SK-N-SH (cell line): ENCODE data around the gene ZGRF1. TPM values are rescaled to one million over a fixed set of nuclear protein-coding genes. Genes with fewer than 3 reads are reported as not detected.
"Not testable (repeated sequence)": the region's sequence is repeated elsewhere in the genome, so short reads cannot be mapped to it uniquely, and the experiment has no call there.

Experiments
- CTCF ChIA-PET: fragments of 300-600, 350-600 bp; formaldehyde crosslinking; extraction: SDS; loops from one replicate; lab custom pipeline; 2021; lab: Yijun Ruan, JAX
- POLR2A ChIA-PET: fragments of 350-600 bp; sonication (Branson Sonifier 250); formaldehyde crosslinking; extraction: SDS; loops from one replicate; lab custom pipeline; 2020; ENCODE audit warnings: antibody characterized with exemption, inconsistent platforms; lab: Yijun Ruan, JAX
- DNase-seq: peaks from one replicate; pipeline ENCODE4 v3.0.0; 2012
- H2AFZ ChIP-seq: fragments of 200-600 bp; sonication (generic); 2 replicates; pipeline ENCODE4 v1.8.1; 2016; ENCODE audit warnings: antibody characterized with exemption, mild to moderate bottlenecking, low read depth
- H3F3A ChIP-seq: fragments of 200-600 bp; sonication (generic); replicated peaks from 2 replicates; pipeline ENCODE3; 2016; ENCODE audit warnings: antibody characterized with exemption, mild to moderate bottlenecking; ENCODE audit not compliant: insufficient read depth
- H3K27ac ChIP-seq, 2 experiments: fragments of 200-500 bp in 1 of 2; fragments of 200-600 bp in 1 of 2; sonication (Bioruptor generic) in 1 of 2; sonication (generic), shearing (Covaris generic) in 1 of 2; 2 replicates each; pipeline versions ENCODE4 v1.5.1 to v1.6.1; 2014 to 2016; ENCODE audit warnings: low read depth in 2 of 2, inconsistent platforms in 1 of 2, low read length in 1 of 2, mild to moderate bottlenecking in 1 of 2, mixed read lengths in 1 of 2
- H3K27me3 ChIP-seq: fragments of 200-600 bp; sonication (generic), shearing (Covaris generic); 2 replicates; pipeline ENCODE4 v1.6.1; 2016; ENCODE audit warnings: mixed run types; ENCODE audit not compliant: insufficient read depth
- H3K36me3 ChIP-seq, 2 experiments: fragments of 200-500 bp in 1 of 2; fragments of 200-600 bp in 1 of 2; sonication (Bioruptor generic) in 1 of 2; sonication (generic) in 1 of 2; replicated peaks in 1 of 2; 2 replicates each; pipeline versions ENCODE3 to v1.5.1; 2014 to 2016; ENCODE audit warnings: low read length in 1 of 2, mild to moderate bottlenecking in 1 of 2; ENCODE audit not compliant: insufficient read depth in 2 of 2, control insufficient read depth in 1 of 2
- H3K4me1 ChIP-seq, 2 experiments: fragments of 200-500 bp in 1 of 2; fragments of 200-600 bp in 1 of 2; sonication (Bioruptor generic) in 1 of 2; sonication (generic), shearing (Covaris generic) in 1 of 2; 2 replicates each; pipeline versions ENCODE4 v1.5.1 to v1.6.1; 2014 to 2016; ENCODE audit warnings: low read depth in 1 of 2, low read length in 1 of 2, mixed run types in 1 of 2; ENCODE audit not compliant: insufficient read depth in 2 of 2, control insufficient read depth in 1 of 2
- H3K4me2 ChIP-seq: fragments of 200-600 bp; sonication (generic), shearing (Covaris generic); 2 replicates; pipeline ENCODE4 v1.6.1; 2017; ENCODE audit warnings: mixed run types
- H3K4me3 ChIP-seq, 2 experiments: fragments of 200-500 bp in 1 of 2; fragments of 200-600 bp in 1 of 2; sonication (Bioruptor generic) in 1 of 2; sonication (generic), shearing (Covaris generic) in 1 of 2; 2 replicates each; pipeline versions ENCODE4 v1.5.1 to v1.8.1; 2014 to 2016; ENCODE audit warnings: low read depth in 2 of 2, inconsistent platforms in 1 of 2, low read length in 1 of 2, mild to moderate bottlenecking in 1 of 2, mixed read lengths in 1 of 2, moderate library complexity in 1 of 2
- H3K79me2 ChIP-seq: fragments of 200-600 bp; sonication (generic); 2 replicates; pipeline ENCODE4 v1.8.1; 2017; ENCODE audit warnings: mild to moderate bottlenecking; ENCODE audit not compliant: insufficient read depth
- H3K9ac ChIP-seq: fragments of 200-600 bp; sonication (generic); 2 replicates; pipeline ENCODE4 v1.6.1; 2017; ENCODE audit warnings: mixed run types
- H3K9me2 ChIP-seq: fragments of 200-600 bp; sonication (generic); 2 replicates; pipeline ENCODE4 v1.6.1; 2017; ENCODE audit warnings: mixed run types
- H3K9me3 ChIP-seq: fragments of 200-600 bp; sonication (generic); 2 replicates; pipeline ENCODE4 v1.6.1; 2017; ENCODE audit warnings: mixed run types, mild to moderate bottlenecking, moderate library complexity
- H4K20me1 ChIP-seq: fragments of 200-600 bp; sonication (generic); 2 replicates; pipeline ENCODE4 v1.6.1; 2017; ENCODE audit warnings: mild to moderate bottlenecking, mixed run types; ENCODE audit not compliant: insufficient read depth
- CHD2 ChIP-seq: fragments of 150-350 bp; IDR thresholded peaks from 2 replicates; pipeline ENCODE4 v1.6.1; 2018; ENCODE audit warnings: low read length; ENCODE audit not compliant: partially characterized antibody
- FOSL2 ChIP-seq: IDR thresholded peaks from 2 replicates; pipeline ENCODE4 v1.4.0; 2012; ENCODE audit warnings: low read depth, mild to moderate bottlenecking, moderate library complexity, borderline replicate concordance
- GABPA ChIP-seq: IDR thresholded peaks from 2 replicates; pipeline ENCODE4 v1.4.0; 2012; ENCODE audit warnings: low read depth, mild to moderate bottlenecking
- JUND ChIP-seq: IDR thresholded peaks from 2 replicates; pipeline ENCODE4 v1.4.0; 2012
- MEF2A ChIP-seq: IDR thresholded peaks from 2 replicates; pipeline ENCODE4 v1.4.0; 2012; ENCODE audit warnings: low read depth, borderline replicate concordance
- POLR2AphosphoS5 ChIP-seq: IDR thresholded peaks from 2 replicates; pipeline ENCODE4 v1.6.1; 2012; ENCODE audit warnings: low read depth, low read length
- SMC3 ChIP-seq: IDR thresholded peaks from 2 replicates; pipeline ENCODE4 v1.6.1; 2012; ENCODE audit warnings: low read depth, low read length, improper control_type of control experiment
- TAF1 ChIP-seq: IDR thresholded peaks from 2 replicates; pipeline ENCODE4 v1.6.1; 2012; ENCODE audit warnings: low read depth, mild to moderate bottlenecking, low read length, moderate library complexity, borderline replicate concordance
- TCF12 ChIP-seq: IDR thresholded peaks from 2 replicates; pipeline ENCODE4 v1.4.0; 2012
- TEAD4 ChIP-seq: IDR thresholded peaks from 2 replicates; pipeline ENCODE4 v1.4.0; 2012; ENCODE audit warnings: mild to moderate bottlenecking, borderline replicate concordance; ENCODE audit not compliant: insufficient read depth
- YY1 ChIP-seq: IDR thresholded peaks from 2 replicates; pipeline ENCODE4 v1.4.0; 2012; ENCODE audit warnings: low read depth, mild to moderate bottlenecking
- WGBS: methylation state at CpG from one replicate; pipeline ENCODE4 v1.1.6; 2017; ENCODE audit warnings: low lambda C conversion rate; 5-methylcytosine and 5-hydroxymethylcytosine counted together
- polyA plus RNA-seq, 3 experiments: library from polyadenylated mRNA; depleted of rRNA; stranded (reverse); fragments of >200 nt; gene quantifications; 2 replicates each; pipeline ENCODE4 v1.2.3, GENCODE V29; 2012
- TF ChIP-seq, protein P1 (sequence below): fragments of 150-350 bp; IDR thresholded peaks from 2 replicates; pipeline ENCODE4 v1.6.1; 2017; ENCODE audit warnings: antibody characterized with exemption, low read length, low read depth, borderline replicate concordance
- TF ChIP-seq, protein P2 (sequence below): IDR thresholded peaks from 2 replicates; pipeline ENCODE4 v1.4.0; 2012; ENCODE audit warnings: low read depth, borderline replicate concordance
- TF ChIP-seq, protein P3 (sequence below): fragments of 200-600 bp; sonication (generic); IDR thresholded peaks from 2 replicates; pipeline ENCODE4 v1.6.1; 2017; ENCODE audit warnings: antibody characterized with exemption, mild to moderate bottlenecking, moderate library complexity

Gene ZGRF1
- polyA plus RNA-seq, 1 of the 3 experiments (the other 2 are of a cell fraction): 2.4 TPM

DNA sequence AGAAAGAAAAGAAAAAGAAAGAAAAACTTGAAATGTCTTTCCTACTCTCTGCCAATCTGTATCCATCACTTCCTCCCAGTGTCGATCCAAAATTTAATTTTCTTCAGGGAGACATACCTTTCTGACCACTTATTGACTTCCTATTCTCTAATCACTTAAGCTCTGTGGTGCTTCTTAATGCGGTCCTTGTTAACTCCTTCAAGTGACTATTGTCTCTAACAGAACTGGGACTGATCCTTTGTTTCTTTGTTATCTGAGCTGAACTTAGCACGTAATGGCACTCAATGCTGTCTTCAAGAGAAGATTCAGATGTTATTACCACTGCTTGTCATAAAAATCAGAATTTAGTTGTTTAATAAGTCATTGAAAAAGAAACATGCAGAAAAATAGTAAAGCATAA, 31.4 kb upstream of the ZGRF1 start:
- no peaks in the 10 kb centered on the region for H3F3A ChIP-seq
- H3K27ac ChIP-seq: no peak overlapping the region
- H3K9ac ChIP-seq: no peak overlapping the region
- no peaks in the 10 kb centered on the region for H4K20me1 ChIP-seq
- WGBS: 81% methylated on average over 3 of the region's 3 CpGs
- TF ChIP-seq, protein P1, sequence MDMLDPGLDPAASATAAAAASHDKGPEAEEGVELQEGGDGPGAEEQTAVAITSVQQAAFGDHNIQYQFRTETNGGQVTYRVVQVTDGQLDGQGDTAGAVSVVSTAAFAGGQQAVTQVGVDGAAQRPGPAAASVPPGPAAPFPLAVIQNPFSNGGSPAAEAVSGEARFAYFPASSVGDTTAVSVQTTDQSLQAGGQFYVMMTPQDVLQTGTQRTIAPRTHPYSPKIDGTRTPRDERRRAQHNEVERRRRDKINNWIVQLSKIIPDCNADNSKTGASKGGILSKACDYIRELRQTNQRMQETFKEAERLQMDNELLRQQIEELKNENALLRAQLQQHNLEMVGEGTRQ: no peak
- TF ChIP-seq, protein P2, sequence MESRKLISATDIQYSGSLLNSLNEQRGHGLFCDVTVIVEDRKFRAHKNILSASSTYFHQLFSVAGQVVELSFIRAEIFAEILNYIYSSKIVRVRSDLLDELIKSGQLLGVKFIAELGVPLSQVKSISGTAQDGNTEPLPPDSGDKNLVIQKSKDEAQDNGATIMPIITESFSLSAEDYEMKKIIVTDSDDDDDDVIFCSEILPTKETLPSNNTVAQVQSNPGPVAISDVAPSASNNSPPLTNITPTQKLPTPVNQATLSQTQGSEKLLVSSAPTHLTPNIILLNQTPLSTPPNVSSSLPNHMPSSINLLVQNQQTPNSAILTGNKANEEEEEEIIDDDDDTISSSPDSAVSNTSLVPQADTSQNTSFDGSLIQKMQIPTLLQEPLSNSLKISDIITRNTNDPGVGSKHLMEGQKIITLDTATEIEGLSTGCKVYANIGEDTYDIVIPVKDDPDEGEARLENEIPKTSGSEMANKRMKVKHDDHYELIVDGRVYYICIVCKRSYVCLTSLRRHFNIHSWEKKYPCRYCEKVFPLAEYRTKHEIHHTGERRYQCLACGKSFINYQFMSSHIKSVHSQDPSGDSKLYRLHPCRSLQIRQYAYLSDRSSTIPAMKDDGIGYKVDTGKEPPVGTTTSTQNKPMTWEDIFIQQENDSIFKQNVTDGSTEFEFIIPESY: no peak
- TF ChIP-seq GABPA (no peak), CHD2 (no peak), MEF2A (no peak), POLR2AphosphoS5 (no peak), SMC3 (no peak), JUND (no peak), YY1 (no peak), FOSL2 (no peak), TAF1 (no peak)
- TF ChIP-seq, protein P3, sequence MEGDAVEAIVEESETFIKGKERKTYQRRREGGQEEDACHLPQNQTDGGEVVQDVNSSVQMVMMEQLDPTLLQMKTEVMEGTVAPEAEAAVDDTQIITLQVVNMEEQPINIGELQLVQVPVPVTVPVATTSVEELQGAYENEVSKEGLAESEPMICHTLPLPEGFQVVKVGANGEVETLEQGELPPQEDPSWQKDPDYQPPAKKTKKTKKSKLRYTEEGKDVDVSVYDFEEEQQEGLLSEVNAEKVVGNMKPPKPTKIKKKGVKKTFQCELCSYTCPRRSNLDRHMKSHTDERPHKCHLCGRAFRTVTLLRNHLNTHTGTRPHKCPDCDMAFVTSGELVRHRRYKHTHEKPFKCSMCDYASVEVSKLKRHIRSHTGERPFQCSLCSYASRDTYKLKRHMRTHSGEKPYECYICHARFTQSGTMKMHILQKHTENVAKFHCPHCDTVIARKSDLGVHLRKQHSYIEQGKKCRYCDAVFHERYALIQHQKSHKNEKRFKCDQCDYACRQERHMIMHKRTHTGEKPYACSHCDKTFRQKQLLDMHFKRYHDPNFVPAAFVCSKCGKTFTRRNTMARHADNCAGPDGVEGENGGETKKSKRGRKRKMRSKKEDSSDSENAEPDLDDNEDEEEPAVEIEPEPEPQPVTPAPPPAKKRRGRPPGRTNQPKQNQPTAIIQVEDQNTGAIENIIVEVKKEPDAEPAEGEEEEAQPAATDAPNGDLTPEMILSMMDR: no peak
- CTCF ChIA-PET: interaction anchor here (0.5 kb wide), 1 partner anchor 430 kb away, joined by 3 read pairs; no protein-coding TSS in a partner anchor
- no peaks in the 10 kb centered on the region for H3K9me2 ChIP-seq
- H3K27me3 ChIP-seq: no peaks in the 10 kb centered on the region
- H3K4me1 ChIP-seq: no peaks in the 10 kb centered on the region
- H3K79me2 ChIP-seq: no peaks in the 10 kb centered on the region
- no peak overlapping the region for H3K4me3 ChIP-seq
- DNase-seq: no peak
- H3K36me3 ChIP-seq: no peaks in the 10 kb centered on the region
- POLR2A ChIA-PET: no interaction called here
- no peak overlapping the region for H2AFZ ChIP-seq
- H3K4me2 ChIP-seq: no peak overlapping the region
- no peaks in the 10 kb centered on the region for H3K9me3 ChIP-seq

DNA sequence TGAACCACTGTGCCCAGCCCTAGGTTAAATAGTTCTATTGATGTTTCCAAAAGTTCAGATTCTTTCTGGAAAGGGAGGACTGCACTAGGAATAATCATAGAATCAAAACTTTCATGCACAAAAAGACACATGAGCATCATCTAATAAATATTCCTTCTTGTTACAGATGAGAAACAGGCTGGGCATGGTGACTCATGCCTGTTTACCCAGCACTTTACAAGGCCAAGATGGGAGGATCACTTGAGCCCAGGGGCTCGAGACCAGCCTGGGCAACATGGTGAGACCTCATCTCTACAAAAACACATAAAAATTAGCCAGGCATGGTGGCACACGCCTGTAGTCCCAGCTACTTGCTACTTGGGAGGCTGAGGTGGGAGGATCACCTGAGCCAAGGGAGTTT, 27.9 kb upstream of the ZGRF1 start:
- H3K27ac ChIP-seq: no peak overlapping the region
- H3K4me1 ChIP-seq: no peaks in the 10 kb centered on the region
- DNase-seq: no peak
- POLR2A ChIA-PET: no interaction called here
- H3K36me3 ChIP-seq: no peaks in the 10 kb centered on the region
- no peaks in the 10 kb centered on the region for H4K20me1 ChIP-seq
- no peak overlapping the region for H3K4me3 ChIP-seq
- no peaks in the 10 kb centered on the region for H3K9me2 ChIP-seq
- no peaks in the 10 kb centered on the region for H3K27me3 ChIP-seq
- no peak overlapping the region for H3K4me2 ChIP-seq
- H3K79me2 ChIP-seq: no peaks in the 10 kb centered on the region
- no peak overlapping the region for H3K9ac ChIP-seq
- peaks cover 5% of the 10 kb centered on the region for H3F3A ChIP-seq
- no peak overlapping the region for H2AFZ ChIP-seq
- no peak for TF ChIP-seq TCF12
- no peak for TF ChIP-seq TEAD4
- WGBS: 83% methylated on average over 2 of the region's 2 CpGs
- no peaks in the 10 kb centered on the region for H3K9me3 ChIP-seq
- CTCF ChIA-PET: no interaction called here

DNA sequence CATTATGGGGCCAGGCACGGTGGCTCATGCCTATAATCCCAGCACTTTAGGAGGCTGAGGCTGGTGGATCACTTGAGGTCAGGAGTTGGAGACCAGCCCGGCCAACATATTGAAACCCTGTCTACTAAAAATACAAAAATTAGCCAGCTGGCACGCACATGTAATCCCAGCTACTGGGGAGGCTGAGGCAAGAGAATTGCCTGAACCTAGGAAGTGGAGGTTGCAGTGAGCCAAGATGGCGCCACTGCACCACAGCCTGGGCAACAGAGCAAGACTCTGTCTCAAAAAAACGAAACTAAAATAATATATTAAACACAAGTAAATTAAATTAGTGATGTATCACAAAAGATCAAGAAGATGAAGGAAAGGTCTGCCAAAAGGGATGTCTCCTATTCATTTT, 19.4 kb upstream of the ZGRF1 start:
- WGBS: 89% methylated on average over 4 of the region's 5 CpGs
- CTCF ChIA-PET: interaction anchor here (0.6 to 1.7 kb wide), 5 partner anchors 14 to 438 kb away, joined by 3 to 6 read pairs (median 3); no protein-coding TSS in a partner anchor

More for the DNA sequence above, 19.4 kb upstream of the ZGRF1 start:
- H3K4me3 ChIP-seq, H3K9ac ChIP-seq, H3K27ac ChIP-seq, H3K4me1 ChIP-seq, H3K9me3 ChIP-seq, H4K20me1 ChIP-seq, H3K27me3 ChIP-seq, H3K9me2 ChIP-seq, H3K4me2 ChIP-seq, H3K79me2 ChIP-seq, DNase-seq, H2AFZ ChIP-seq, POLR2A ChIA-PET: not testable (repeated sequence)
- Histone ChIP-seq H3F3A (peaks cover 20% of the 10 kb centered on the region), H3K36me3 (peaks cover 64 to 69% of the 10 kb centered on the region in 2 experiments)
